HCT116 (cell line): ENCODE results near the gene TANGO6. TPM values are rescaled to one million over a fixed set of nuclear protein-coding genes. Genes with fewer than 3 reads are reported as not detected.

ENCODE experiments used
- ATAC-seq: fragments of 200-7000 bp; cut with Tn5 transposase; 2 replicates; pipeline ENCODE4 v1.9.1; 2020; ENCODE audit warnings: mild to moderate bottlenecking, moderate library complexity
- BruUV-seq: library from RNA; stranded (reverse); fragments of 400-500 nt; replicated peaks from 2 replicates; lab custom pipeline; 2021; lab: Mats Ljungman, UMichigan
- CTCF ChIA-PET: fragments of 300-600 bp; sonication (Branson Sonifier 250); formaldehyde crosslinking; loops from one replicate; lab custom pipeline; 2021; ENCODE audit warnings: antibody characterized with exemption; lab: Charles Lee
- POLR2A ChIA-PET: fragments of 300-600, 350-600 bp; sonication (Branson Sonifier 250); formaldehyde crosslinking; loops from one replicate; lab custom pipeline; 2021; ENCODE audit warnings: antibody characterized with exemption; lab: Charles Lee
- RAD21 ChIA-PET, 2 experiments: fragments of 300-600 bp; sonication (Branson Sonifier 250); formaldehyde crosslinking; loops; one replicate each; lab custom pipeline; 2023; ENCODE audit warnings: low total read pairs in 2 of 2; ENCODE audit not compliant: uncharacterized antibody in 2 of 2, unreplicated experiment in 2 of 2, low non-redundant PET in 1 of 2; lab: Charles Lee
- DNase-seq: peaks from one replicate; pipeline ENCODE4 v3.0.0-alpha.2; 2010; ENCODE audit warnings: low read depth, low spot score
- H2AFZ ChIP-seq: fragments of 200-600 bp; shearing (Covaris generic), sonication (generic); 2 replicates; pipeline ENCODE4 v1.6.1; 2017; ENCODE audit warnings: low read depth, mixed run types, mixed read lengths, antibody characterized with exemption, low read length; ENCODE audit not compliant: poor library complexity, severe bottlenecking
- H3K27ac ChIP-seq: 2 replicates; pipeline ENCODE4 v1.5.1; 2012; ENCODE audit warnings: low read depth, low read length
- H3K27me3 ChIP-seq: fragments of 200-600 bp; sonication (generic); 2 replicates; pipeline ENCODE4 v1.6.1; 2016; ENCODE audit warnings: mixed run types, low read length, mixed read lengths; ENCODE audit not compliant: insufficient read depth
- H3K36me3 ChIP-seq, 2 experiments: fragments of 200-500 bp in 1 of 2; fragments of 200-600 bp in 1 of 2; sonication (Bioruptor generic) in 1 of 2; sonication (generic) in 1 of 2; 2 replicates each; pipeline versions ENCODE4 v1.5.1 to v1.6.1; 2014 to 2016; ENCODE audit warnings: low read length in 2 of 2, inconsistent platforms in 1 of 2, mixed read lengths in 1 of 2, mixed run types in 1 of 2; ENCODE audit not compliant: insufficient read depth in 2 of 2, control insufficient read depth in 1 of 2
- H3K4me1 ChIP-seq, 2 experiments: fragments of 200-600 bp in 1 of 2; sonication (generic) in 1 of 2; 2 replicates each; pipeline versions ENCODE4 v1.5.1 to v1.6.1; 2012 to 2017; ENCODE audit warnings: low read length in 2 of 2, inconsistent platforms in 1 of 2, mild to moderate bottlenecking in 1 of 2, mixed read lengths in 1 of 2, mixed run types in 1 of 2, moderate library complexity in 1 of 2; ENCODE audit not compliant: insufficient read depth in 2 of 2, control insufficient read depth in 1 of 2
- H3K4me2 ChIP-seq: fragments of 200-600 bp; sonication (generic); 2 replicates; pipeline ENCODE4 v1.6.1; 2017; ENCODE audit warnings: mixed run types, low read length, mixed read lengths
- H3K4me3 ChIP-seq, 2 experiments: fragments of 200-600 bp in 1 of 2; sonication (generic) in 1 of 2; replicated peaks in 1 of 2; 2 replicates each; pipeline ENCODE4 v1.5.1; 2011 to 2016; ENCODE audit warnings: low read length in 2 of 2, control low read depth in 1 of 2, low read depth in 1 of 2, mild to moderate bottlenecking in 1 of 2, mixed read lengths in 1 of 2, mixed run types in 1 of 2
- H3K79me2 ChIP-seq: fragments of 200-600 bp; sonication (generic); 2 replicates; pipeline ENCODE4 v1.6.1; 2017; ENCODE audit warnings: mild to moderate bottlenecking, mixed run types, low read length, moderate library complexity, mixed read lengths; ENCODE audit not compliant: insufficient read depth
- H3K9ac ChIP-seq: fragments of 200-600 bp; sonication (generic); 2 replicates; pipeline ENCODE4 v1.6.1; 2016; ENCODE audit warnings: low read length, mixed read lengths
- H3K9me2 ChIP-seq: fragments of 200-600 bp; sonication (generic), shearing (Covaris generic); 2 replicates; pipeline ENCODE4 v1.6.1; 2017; ENCODE audit warnings: mixed run types, mild to moderate bottlenecking, moderate library complexity; ENCODE audit not compliant: insufficient read depth
- H3K9me3 ChIP-seq, 2 experiments: fragments of 200-500 bp in 1 of 2; fragments of 200-600 bp in 1 of 2; sonication (Bioruptor generic) in 1 of 2; sonication (generic) in 1 of 2; 2 replicates each; pipeline ENCODE4 v1.6.1; 2014 to 2017; ENCODE audit warnings: low read length in 2 of 2, mixed read lengths in 2 of 2, inconsistent platforms in 1 of 2, low read depth in 1 of 2, mild to moderate bottlenecking in 1 of 2, mixed run types in 1 of 2, moderate library complexity in 1 of 2; ENCODE audit not compliant: control insufficient read depth in 1 of 2, insufficient read depth in 1 of 2
- H4K20me1 ChIP-seq: fragments of 200-600 bp; sonication (generic), shearing (Covaris generic); 2 replicates; pipeline ENCODE4 v1.6.1; 2017; ENCODE audit warnings: mixed run types, mild to moderate bottlenecking, moderate library complexity; ENCODE audit not compliant: insufficient read depth
- ATF3 ChIP-seq: IDR thresholded peaks from 2 replicates; pipeline ENCODE4 v1.6.1; 2012
- CEBPB ChIP-seq: IDR thresholded peaks from 2 replicates; pipeline ENCODE4 v1.6.1; 2012; ENCODE audit warnings: low read depth
- CTCF ChIP-seq, 3 experiments: fragments of 200-600 bp in 1 of 3; sonication (generic) in 1 of 3; IDR thresholded peaks in 2 of 3; conservative IDR thresholded peaks in 1 of 3; 2 replicates each; pipeline ENCODE4 v1.5.1; 2012 to 2017; ENCODE audit warnings: low read depth in 2 of 3, low read length in 2 of 3, antibody characterized with exemption in 1 of 3, borderline replicate concordance in 1 of 3, control low read depth in 1 of 3, mild to moderate bottlenecking in 1 of 3, mixed read lengths in 1 of 3, mixed run types in 1 of 3, moderate library complexity in 1 of 3; ENCODE audit not compliant: insufficient read depth in 1 of 3
- ELF1 ChIP-seq: IDR thresholded peaks from 2 replicates; pipeline ENCODE4 v1.6.1; 2012; ENCODE audit warnings: low read depth, borderline replicate concordance
- EZH2 ChIP-seq: fragments of 200-600 bp; sonication (generic); IDR thresholded peaks from 2 replicates; pipeline ENCODE4 v1.6.1; 2017; ENCODE audit warnings: antibody characterized with exemption, mixed run types
- EZH2phosphoT487 ChIP-seq: fragments of 200-600 bp; IDR thresholded peaks from 2 replicates; pipeline ENCODE4 v1.6.1; 2018; ENCODE audit warnings: antibody characterized with exemption, borderline replicate concordance
- FOSL1 ChIP-seq: IDR thresholded peaks from 2 replicates; pipeline ENCODE4 v1.6.1; 2012; ENCODE audit warnings: low read depth
- JUND ChIP-seq: IDR thresholded peaks from 2 replicates; pipeline ENCODE4 v1.6.1; 2012
- POLR2A ChIP-seq: IDR thresholded peaks from 2 replicates; pipeline ENCODE4 v1.7.0; 2011; ENCODE audit warnings: borderline replicate concordance; ENCODE audit not compliant: insufficient read depth, insufficient read length; ENCODE audit errors: extremely low read depth
- POLR2AphosphoS5 ChIP-seq: IDR thresholded peaks from 2 replicates; pipeline ENCODE4 v1.6.1; 2011; ENCODE audit warnings: mild to moderate bottlenecking, low read depth, low read length, moderate library complexity
- RAD21 ChIP-seq: IDR thresholded peaks from 2 replicates; pipeline ENCODE4 v1.6.1; 2012; ENCODE audit warnings: low read depth, mild to moderate bottlenecking
- REST ChIP-seq: IDR thresholded peaks from 2 replicates; pipeline ENCODE4 v1.6.1; 2012; ENCODE audit warnings: low read depth
- SP1 ChIP-seq: IDR thresholded peaks from 2 replicates; pipeline ENCODE4 v1.6.1; 2012; ENCODE audit warnings: low read depth
- TCF7L2 ChIP-seq: IDR thresholded peaks from 2 replicates; pipeline ENCODE4 v1.7.0; 2011; ENCODE audit warnings: borderline replicate concordance, inconsistent platforms; ENCODE audit not compliant: insufficient read depth, insufficient read length; ENCODE audit errors: extremely low read depth
- ZFX ChIP-seq: fragments of 450-650 bp; IDR thresholded peaks from 2 replicates; pipeline ENCODE4 v1.6.1; 2017
- ZNF274 ChIP-seq: fragments of 200-500 bp; sonication (Bioruptor generic); IDR thresholded peaks from 2 replicates; pipeline ENCODE4 v1.6.1; 2014; ENCODE audit warnings: mild to moderate bottlenecking, low read depth, low read length, inconsistent platforms
- intact Hi-C: fragments of 100-400 bp; cut with micrococcal nuclease; formaldehyde crosslinking; loops from 2 replicates; pipeline ENCODE4 v1.10.0; 2022
- total RNA-seq: library from RNA; stranded (reverse); gene quantifications from one replicate; pipeline ENCODE4 v1.2.1, GENCODE V29; 2021; ENCODE audit not compliant: unreplicated experiment
- TF ChIP-seq, protein P1 (sequence below): IDR thresholded peaks from 2 replicates; pipeline ENCODE4 v1.6.1; 2012
- TF ChIP-seq, protein P2 (sequence below): IDR thresholded peaks from 2 replicates; pipeline ENCODE4 v1.6.1; 2011; ENCODE audit warnings: mild to moderate bottlenecking, low read length, moderate library complexity; ENCODE audit not compliant: insufficient replicate concordance; ENCODE audit errors: extremely low read depth

The TANGO6 gene
- total RNA-seq, 1 experiment from 2014 or later = 16.4 TPM

- intact Hi-C loops = no loop called here
- peaks cover 12 to 20% of the 10 kb centered on the region in 2 experiments; a peak in 3 of 4 replicates for H3K4me1 ChIP-seq
- RAD21 ChIA-PET = no interaction called here
- TSS peak; percentile 32 for BruUV-seq
- H3K79me2 ChIP-seq = peaks cover 98% of the 10 kb centered on the region
- TF ChIP-seq CTCF (IDR thresholded peaks at IDR 0.05 in 2 of 3, conservative IDR thresholded peaks at IDR 0.05 in 1 of 3; ENCODE audit: borderline replicate concordance in 1 of 3, insufficient read depth in 1 of 3, low read depth in 2 of 3, low read length in 2 of 3) = no peak
- TF ChIP-seq, protein P1, sequence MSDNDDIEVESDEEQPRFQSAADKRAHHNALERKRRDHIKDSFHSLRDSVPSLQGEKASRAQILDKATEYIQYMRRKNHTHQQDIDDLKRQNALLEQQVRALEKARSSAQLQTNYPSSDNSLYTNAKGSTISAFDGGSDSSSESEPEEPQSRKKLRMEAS = no peak
- no peak for TF ChIP-seq JUND
- no peak for TF ChIP-seq EZH2
- no peak for TF ChIP-seq RAD21
- no peak for TF ChIP-seq EZH2phosphoT487
- TF ChIP-seq ZFX = no peak
- TF ChIP-seq SP1 = no peak
- TF ChIP-seq, protein P2, sequence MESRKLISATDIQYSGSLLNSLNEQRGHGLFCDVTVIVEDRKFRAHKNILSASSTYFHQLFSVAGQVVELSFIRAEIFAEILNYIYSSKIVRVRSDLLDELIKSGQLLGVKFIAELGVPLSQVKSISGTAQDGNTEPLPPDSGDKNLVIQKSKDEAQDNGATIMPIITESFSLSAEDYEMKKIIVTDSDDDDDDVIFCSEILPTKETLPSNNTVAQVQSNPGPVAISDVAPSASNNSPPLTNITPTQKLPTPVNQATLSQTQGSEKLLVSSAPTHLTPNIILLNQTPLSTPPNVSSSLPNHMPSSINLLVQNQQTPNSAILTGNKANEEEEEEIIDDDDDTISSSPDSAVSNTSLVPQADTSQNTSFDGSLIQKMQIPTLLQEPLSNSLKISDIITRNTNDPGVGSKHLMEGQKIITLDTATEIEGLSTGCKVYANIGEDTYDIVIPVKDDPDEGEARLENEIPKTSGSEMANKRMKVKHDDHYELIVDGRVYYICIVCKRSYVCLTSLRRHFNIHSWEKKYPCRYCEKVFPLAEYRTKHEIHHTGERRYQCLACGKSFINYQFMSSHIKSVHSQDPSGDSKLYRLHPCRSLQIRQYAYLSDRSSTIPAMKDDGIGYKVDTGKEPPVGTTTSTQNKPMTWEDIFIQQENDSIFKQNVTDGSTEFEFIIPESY = no peak
- TF ChIP-seq POLR2AphosphoS5 = no peak
- TF ChIP-seq POLR2A = no peak
- no peak for TF ChIP-seq REST
- TF ChIP-seq TCF7L2 = no peak
- no peak for TF ChIP-seq ATF3
- no peak for TF ChIP-seq CEBPB
- no peak for TF ChIP-seq FOSL1
- no peak for TF ChIP-seq ELF1
- no peak for TF ChIP-seq ZNF274
- TF ChIP-seq, all 23 proteins: peak for 0
- ATAC-seq = no peak
- DNase-seq = no peak
- no peaks in the 10 kb centered on the region for H3K9me3 ChIP-seq
- ChIA-PET CTCF (interaction anchor here (1.0 kb wide), 1 partner anchor 20 kb away, joined by 3 read pairs; no protein-coding TSS in a partner anchor), POLR2A (no interaction called here)
- no peak overlapping the region; a peak in 1 of 4 replicates for H3K4me3 ChIP-seq
- no peak overlapping the region for H2AFZ ChIP-seq
- H3K4me2 ChIP-seq = peak overlapping the region; percentile 91
- H3K27me3 ChIP-seq = no peaks in the 10 kb centered on the region
- H3K9ac ChIP-seq = peak overlapping the region; percentile 93; the same call in 1 of the 2 replicates
- peaks cover 0 to 28% of the 10 kb centered on the region in 2 experiments; a peak in 3 of 4 replicates for H3K36me3 ChIP-seq
- H3K27ac ChIP-seq = no peak overlapping the region
- peaks cover 12% of the 10 kb centered on the region; the same call in 1 of the 2 replicates for H4K20me1 ChIP-seq
- H3K9me2 ChIP-seq = no peaks in the 10 kb centered on the region
These were observed 287.1 kb downstream of the TANGO6 start for GRCh38 chr16:69130461-69130860.
